ENCODE data around the gene IGFN1.
A peak's percentile ranks its signal among the peaks of the same experiment; 100 is the strongest.

IGFN1 gene

DNA sequence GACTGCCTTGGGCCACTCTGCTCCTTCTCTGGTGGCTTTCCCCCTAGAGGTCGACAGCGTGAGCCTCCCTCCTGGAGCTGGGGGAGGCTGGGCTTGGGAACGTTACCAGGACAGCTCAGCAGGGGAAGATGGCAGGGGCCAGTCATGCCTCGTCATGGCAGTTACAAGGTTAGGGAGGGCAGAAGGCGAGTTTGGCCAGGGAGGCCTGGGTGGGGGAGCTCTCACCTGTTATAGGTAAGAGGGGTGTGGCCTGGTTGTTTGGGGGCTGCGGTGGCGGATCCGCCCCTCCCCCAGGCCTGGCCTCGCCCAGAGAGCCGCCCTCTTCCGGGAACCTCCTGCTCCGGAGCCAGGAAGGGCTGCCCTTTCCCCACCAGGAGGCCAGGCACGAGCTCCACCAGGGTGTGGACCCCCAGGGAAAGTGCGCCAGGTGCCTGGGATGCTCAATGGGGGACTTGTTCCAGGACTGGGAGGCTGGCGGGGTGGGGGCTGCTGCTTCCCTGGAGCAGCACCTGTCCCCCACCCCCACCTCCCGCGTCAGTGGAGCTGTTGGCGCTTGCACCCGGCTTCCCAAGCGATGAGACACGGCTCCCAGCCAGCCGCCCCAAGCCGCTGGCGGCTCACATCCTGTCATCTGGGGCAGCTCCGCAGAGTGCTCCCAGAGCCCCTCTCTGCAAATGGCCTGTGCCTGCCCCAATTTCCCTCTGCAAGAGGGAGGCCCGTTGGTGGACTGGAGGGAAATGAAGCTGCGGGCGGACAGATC, 69.0 kb downstream of the IGFN1 start:
- Histone ChIP-seq H3K27me3 (ENCODE audit: control insufficient read depth, insufficient read depth, low read length) (peaks cover 20% of the 10 kb centered on the region), H3K4me3 (ENCODE audit: low read depth, low read length) (peak overlapping the region; percentile 61), H3K9me3 (ENCODE audit: control insufficient read depth, insufficient read depth, low read depth, low read length) (peaks cover 3% of the 10 kb centered on the region; the same call in 1 of the 2 replicates), H3K4me1 (ENCODE audit: control insufficient read depth, insufficient read depth, low read length) (peaks cover 14% of the 10 kb centered on the region), H3K36me3 (ENCODE audit: control insufficient read depth, insufficient read depth, low read length) (no peaks in the 10 kb centered on the region), H3K9ac (ENCODE audit: low read length) (peak overlapping the region; percentile 1), H3K27ac (ENCODE audit: low read depth, low read length) (no peak overlapping the region)

DNA sequence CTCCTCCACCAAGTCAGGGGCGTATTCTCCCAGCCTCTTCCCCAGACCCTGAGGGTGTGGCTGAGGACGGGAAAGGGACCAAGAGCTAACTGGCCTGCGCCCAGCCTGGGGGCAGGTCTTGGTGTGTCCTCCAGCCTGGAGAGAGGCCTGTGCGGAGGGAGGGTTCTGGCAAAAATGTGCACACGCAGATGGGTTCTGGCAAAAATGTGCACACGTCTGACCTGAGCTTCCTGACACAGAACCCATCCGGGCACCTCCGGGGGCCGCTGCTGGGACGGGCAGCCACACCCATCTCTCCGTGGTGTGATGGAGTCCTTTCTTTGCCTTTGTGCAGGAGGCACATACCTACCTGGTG, 69.6 kb downstream of the IGFN1 start:
- H3K9me3 ChIP-seq (ENCODE audit: control insufficient read depth, insufficient read depth, low read depth, low read length): peaks cover 3% of the 10 kb centered on the region; the same call in 1 of the 2 replicates
- no peak overlapping the region for H3K9ac ChIP-seq (ENCODE audit: low read length)
- H3K36me3 ChIP-seq (ENCODE audit: control insufficient read depth, insufficient read depth, low read length): no peaks in the 10 kb centered on the region
- H3K27ac ChIP-seq (ENCODE audit: low read depth, low read length): no peak overlapping the region
- peaks cover 14% of the 10 kb centered on the region for H3K4me1 ChIP-seq (ENCODE audit: control insufficient read depth, insufficient read depth, low read length)
- peaks cover 20% of the 10 kb centered on the region for H3K27me3 ChIP-seq (ENCODE audit: control insufficient read depth, insufficient read depth, low read length)
- peak overlapping the region; percentile 61 for H3K4me3 ChIP-seq (ENCODE audit: low read depth, low read length)

DNA sequence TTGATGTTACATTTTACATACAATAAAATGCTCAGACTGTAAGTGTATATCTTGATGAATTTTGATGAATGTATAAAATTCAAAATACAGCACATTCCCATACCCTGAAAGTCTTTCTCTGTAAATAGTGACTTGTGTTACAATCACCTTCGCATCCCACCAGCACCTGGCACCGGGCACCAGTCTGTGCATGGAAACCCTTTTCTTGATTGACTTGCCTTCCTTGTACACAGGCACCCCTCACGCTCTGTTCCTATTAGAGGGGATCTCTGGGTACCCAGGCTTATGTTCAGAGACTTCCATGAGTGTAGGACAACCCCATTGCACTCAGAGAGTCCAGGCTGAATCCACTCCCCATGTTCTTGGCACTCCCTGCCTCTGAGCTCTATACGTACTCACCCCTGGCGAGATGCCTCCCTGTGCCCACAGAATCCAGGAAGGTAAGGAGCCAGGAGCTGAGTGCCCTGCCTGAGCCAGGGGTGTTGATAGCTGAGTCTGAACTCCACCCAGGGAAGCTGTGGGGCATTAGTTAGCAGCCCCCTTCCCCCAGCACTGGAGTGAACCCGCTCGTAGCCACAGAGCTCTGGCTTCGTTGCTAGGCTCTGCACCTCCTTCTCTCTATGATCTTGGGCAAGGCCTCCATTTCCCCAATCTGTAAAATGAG, 70.2 kb downstream of the IGFN1 start:
- peaks cover 3% of the 10 kb centered on the region; the same call in 1 of the 2 replicates for H3K9me3 ChIP-seq (ENCODE audit: control insufficient read depth, insufficient read depth, low read depth, low read length)
- H3K9ac ChIP-seq (ENCODE audit: low read length): no peak overlapping the region
- H3K27me3 ChIP-seq (ENCODE audit: control insufficient read depth, insufficient read depth, low read length): peaks cover 20% of the 10 kb centered on the region
- no peak overlapping the region for H3K4me3 ChIP-seq (ENCODE audit: low read depth, low read length)
- H3K4me1 ChIP-seq (ENCODE audit: control insufficient read depth, insufficient read depth, low read length): peaks cover 14% of the 10 kb centered on the region
- H3K36me3 ChIP-seq (ENCODE audit: control insufficient read depth, insufficient read depth, low read length): no peaks in the 10 kb centered on the region
- no peak overlapping the region for H3K27ac ChIP-seq (ENCODE audit: low read depth, low read length)

DNA sequence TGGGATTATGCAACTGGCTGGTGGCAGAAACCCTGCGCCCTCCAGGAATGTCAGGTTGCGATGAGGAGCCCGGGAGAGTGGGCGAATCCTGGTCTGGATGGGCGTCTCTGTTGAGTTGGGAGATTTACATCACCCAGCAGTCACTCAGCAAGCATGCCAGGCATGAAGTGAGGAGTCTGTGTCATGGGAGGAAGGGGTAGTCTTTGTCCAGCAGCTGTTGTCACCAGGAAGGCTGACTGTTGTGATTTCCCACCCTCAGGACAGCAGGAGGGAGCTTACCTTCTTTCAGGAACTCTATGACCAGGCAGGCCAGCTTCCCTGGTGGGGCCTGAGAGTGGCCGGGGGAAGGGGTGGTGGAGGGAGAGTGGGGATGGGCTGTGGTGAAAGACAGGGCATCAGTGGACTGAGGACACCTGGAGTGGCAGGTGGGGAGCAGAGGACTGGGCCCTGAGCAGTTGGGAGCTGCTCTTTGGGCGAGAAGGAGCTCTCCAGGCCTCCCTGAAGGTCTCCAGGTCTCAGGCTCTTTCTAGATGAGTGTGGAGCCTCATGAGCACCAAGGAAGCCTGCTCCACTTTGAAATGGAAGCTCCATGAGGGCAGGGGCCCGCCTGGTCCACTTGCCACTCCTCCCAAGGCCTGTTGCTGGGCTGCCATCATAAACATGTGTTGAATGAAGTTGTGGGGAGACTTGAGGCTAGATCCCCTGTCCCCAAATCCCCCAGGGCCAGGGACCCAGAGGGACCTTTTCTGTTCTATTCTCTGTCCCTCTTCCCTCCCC, 71.3 kb downstream of the IGFN1 start:
- no peak overlapping the region for H3K27ac ChIP-seq (ENCODE audit: low read depth, low read length)

DNA sequence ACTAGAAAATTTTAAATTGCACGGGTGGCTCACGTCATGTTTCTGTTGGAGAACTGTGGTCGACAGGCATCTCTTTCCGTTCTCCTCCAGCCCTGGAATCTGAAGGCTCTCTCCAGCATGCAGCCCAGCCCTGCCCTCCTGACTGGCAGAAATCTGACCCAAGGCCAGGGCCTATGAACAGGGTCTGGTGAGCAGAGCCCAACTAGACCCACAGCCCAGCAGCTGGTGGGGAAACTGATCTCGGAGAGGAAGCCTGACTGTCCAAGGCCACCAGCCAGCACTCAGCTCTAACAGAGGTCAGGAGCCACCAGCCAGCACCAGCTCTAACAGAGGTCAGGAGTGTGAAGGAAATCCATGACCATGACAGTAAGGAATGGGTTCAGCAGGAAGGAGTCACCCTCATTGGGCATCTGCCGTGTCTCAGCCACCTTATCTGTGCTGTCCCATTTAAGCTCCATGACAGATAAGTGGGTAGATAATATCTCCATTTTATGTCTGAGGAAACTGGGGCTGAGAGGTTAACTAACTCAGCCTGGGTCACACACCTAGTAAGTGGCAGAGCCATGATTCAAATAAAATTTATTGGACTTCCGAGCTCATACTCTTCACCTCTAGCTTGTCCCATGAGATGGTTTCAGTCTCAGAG, 72.5 kb downstream of the IGFN1 start:
- H3K36me3 ChIP-seq (ENCODE audit: control insufficient read depth, insufficient read depth, low read length): no peaks in the 10 kb centered on the region
- H3K27ac ChIP-seq (ENCODE audit: low read depth, low read length): no peak overlapping the region
- H3K4me3 ChIP-seq (ENCODE audit: low read depth, low read length): no peak overlapping the region
- peaks cover 14% of the 10 kb centered on the region for H3K4me1 ChIP-seq (ENCODE audit: control insufficient read depth, insufficient read depth, low read length)
- H3K9me3 ChIP-seq (ENCODE audit: control insufficient read depth, insufficient read depth, low read depth, low read length): no peaks in the 10 kb centered on the region; the same call in 1 of the 2 replicates
- H3K27me3 ChIP-seq (ENCODE audit: control insufficient read depth, insufficient read depth, low read length): peaks cover 20% of the 10 kb centered on the region
- no peak overlapping the region for H3K9ac ChIP-seq (ENCODE audit: low read length)

More for the DNA sequence above, 71.3 kb downstream of the IGFN1 start:
- H3K9ac ChIP-seq (ENCODE audit: low read length): no peak overlapping the region
- H3K4me1 ChIP-seq (ENCODE audit: control insufficient read depth, insufficient read depth, low read length): peaks cover 14% of the 10 kb centered on the region
- peaks cover 3% of the 10 kb centered on the region; the same call in 1 of the 2 replicates for H3K9me3 ChIP-seq (ENCODE audit: control insufficient read depth, insufficient read depth, low read depth, low read length)
- H3K27me3 ChIP-seq (ENCODE audit: control insufficient read depth, insufficient read depth, low read length): peaks cover 20% of the 10 kb centered on the region
- H3K4me3 ChIP-seq (ENCODE audit: low read depth, low read length): no peak overlapping the region
- no peaks in the 10 kb centered on the region for H3K36me3 ChIP-seq (ENCODE audit: control insufficient read depth, insufficient read depth, low read length)

DNA sequence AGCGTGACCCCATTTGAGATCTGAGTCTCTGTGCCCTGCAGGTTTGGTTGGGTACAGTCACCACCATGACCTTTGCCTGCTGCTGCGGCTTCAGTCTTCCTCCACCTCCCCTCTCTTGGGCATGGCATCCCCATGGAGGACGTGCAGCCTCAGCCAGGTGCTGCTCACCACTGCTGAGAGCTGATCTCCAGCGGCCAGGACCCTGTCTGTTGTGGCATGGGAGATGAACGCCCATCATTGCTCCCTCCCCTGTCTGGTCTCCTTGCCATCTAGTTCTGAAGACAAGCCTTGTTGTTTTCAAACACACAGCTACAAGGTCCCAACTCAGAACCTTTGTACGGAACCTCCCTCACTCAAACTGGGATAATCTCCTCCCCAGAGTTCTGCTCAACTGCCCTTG, 73.4 kb downstream of the IGFN1 start:
- Histone ChIP-seq H3K9ac (ENCODE audit: low read length) (no peak overlapping the region), H3K27ac (ENCODE audit: low read depth, low read length) (no peak overlapping the region), H3K27me3 (ENCODE audit: control insufficient read depth, insufficient read depth, low read length) (peaks cover 20% of the 10 kb centered on the region), H3K36me3 (ENCODE audit: control insufficient read depth, insufficient read depth, low read length) (no peaks in the 10 kb centered on the region), H3K4me3 (ENCODE audit: low read depth, low read length) (no peak overlapping the region), H3K4me1 (ENCODE audit: control insufficient read depth, insufficient read depth, low read length) (peaks cover 12% of the 10 kb centered on the region), H3K9me3 (ENCODE audit: control insufficient read depth, insufficient read depth, low read depth, low read length) (no peaks in the 10 kb centered on the region)

DNA sequence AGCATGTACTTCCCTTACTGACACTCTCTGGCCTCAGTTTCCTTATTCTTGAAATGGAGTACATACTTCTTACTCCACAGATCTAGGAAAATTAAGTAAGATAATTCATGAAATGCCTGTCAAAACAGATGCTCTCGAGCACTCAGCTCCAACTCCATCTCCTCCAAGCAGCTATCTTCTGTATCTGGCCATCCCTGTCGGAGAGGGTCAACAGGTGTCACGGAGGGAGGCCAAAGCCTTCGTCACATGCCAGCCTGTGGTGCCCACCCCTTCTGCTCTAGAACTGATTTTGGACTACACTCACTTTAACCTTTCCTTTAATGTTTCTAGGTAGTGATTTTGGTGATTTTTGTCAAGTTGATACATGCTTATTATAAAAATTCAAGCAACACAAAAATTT, 73.9 kb downstream of the IGFN1 start:
- no peak overlapping the region for H3K27ac ChIP-seq (ENCODE audit: low read depth, low read length)
- peaks cover 20% of the 10 kb centered on the region for H3K27me3 ChIP-seq (ENCODE audit: control insufficient read depth, insufficient read depth, low read length)

DNA sequence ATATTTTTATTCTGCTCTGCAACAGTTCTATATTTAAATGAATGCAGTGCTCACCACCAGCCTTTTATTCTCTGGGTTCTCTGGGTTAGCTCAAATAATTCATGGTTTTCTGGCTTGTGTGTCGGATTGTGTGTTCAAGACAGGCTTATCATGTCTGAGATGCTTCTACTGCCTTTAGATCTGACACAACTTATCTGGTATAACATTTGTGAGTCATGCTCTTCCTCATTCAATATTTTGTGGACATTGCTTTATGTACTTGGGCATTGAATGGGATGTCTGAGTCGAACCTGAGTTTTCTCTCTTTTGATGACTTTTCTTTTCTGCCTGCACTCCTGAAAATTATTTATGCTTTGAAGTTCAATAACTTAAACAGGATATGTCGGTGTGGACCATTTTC, 75.1 kb downstream of the IGFN1 start:
- H3K27me3 ChIP-seq (ENCODE audit: control insufficient read depth, insufficient read depth, low read length): peaks cover 11% of the 10 kb centered on the region
- H3K36me3 ChIP-seq (ENCODE audit: control insufficient read depth, insufficient read depth, low read length): no peaks in the 10 kb centered on the region
- H3K4me1 ChIP-seq (ENCODE audit: control insufficient read depth, insufficient read depth, low read length): no peaks in the 10 kb centered on the region; the same call in 1 of the 2 replicates
- H3K4me3 ChIP-seq (ENCODE audit: low read depth, low read length): no peak overlapping the region
- no peak overlapping the region for H3K27ac ChIP-seq (ENCODE audit: low read depth, low read length)
- no peaks in the 10 kb centered on the region for H3K9me3 ChIP-seq (ENCODE audit: control insufficient read depth, insufficient read depth, low read depth, low read length)
- no peak overlapping the region for H3K9ac ChIP-seq (ENCODE audit: low read length)

More for the DNA sequence above, 73.9 kb downstream of the IGFN1 start:
- Histone ChIP-seq H3K9ac (ENCODE audit: low read length) (no peak overlapping the region), H3K4me1 (ENCODE audit: control insufficient read depth, insufficient read depth, low read length) (peaks cover 8% of the 10 kb centered on the region), H3K36me3 (ENCODE audit: control insufficient read depth, insufficient read depth, low read length) (no peaks in the 10 kb centered on the region), H3K4me3 (ENCODE audit: low read depth, low read length) (no peak overlapping the region), H3K9me3 (ENCODE audit: control insufficient read depth, insufficient read depth, low read depth, low read length) (no peaks in the 10 kb centered on the region)

DNA sequence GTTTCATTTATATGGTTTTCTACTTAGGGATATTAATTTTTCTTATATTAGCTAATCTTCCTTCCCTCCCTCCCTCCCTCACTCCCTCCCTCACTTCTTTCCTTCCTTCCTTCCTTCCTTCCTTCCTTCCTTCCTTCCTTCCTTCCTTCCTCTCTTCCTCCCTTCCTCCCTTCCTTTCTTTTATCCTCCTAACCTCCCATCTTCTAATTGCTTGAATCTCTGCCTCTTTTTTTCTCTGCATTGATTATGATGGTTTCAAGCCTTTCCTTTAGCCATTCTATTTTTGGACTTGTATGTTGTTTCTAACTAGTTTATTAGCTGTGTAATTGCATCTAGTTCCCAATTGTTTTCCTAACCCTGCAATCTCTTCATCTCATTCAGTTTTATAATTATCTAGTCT, 75.7 kb downstream of the IGFN1 start:
- no peak overlapping the region for H3K4me3 ChIP-seq (ENCODE audit: low read depth, low read length)
- no peak overlapping the region for H3K27ac ChIP-seq (ENCODE audit: low read depth, low read length)
- no peaks in the 10 kb centered on the region; the same call in 1 of the 2 replicates for H3K4me1 ChIP-seq (ENCODE audit: control insufficient read depth, insufficient read depth, low read length)
- H3K27me3 ChIP-seq (ENCODE audit: control insufficient read depth, insufficient read depth, low read length): peaks cover 6% of the 10 kb centered on the region; the same call in 1 of the 2 replicates
- no peak overlapping the region for H3K9ac ChIP-seq (ENCODE audit: low read length)
- H3K9me3 ChIP-seq (ENCODE audit: control insufficient read depth, insufficient read depth, low read depth, low read length): no peaks in the 10 kb centered on the region
- H3K36me3 ChIP-seq (ENCODE audit: control insufficient read depth, insufficient read depth, low read length): no peaks in the 10 kb centered on the region

DNA sequence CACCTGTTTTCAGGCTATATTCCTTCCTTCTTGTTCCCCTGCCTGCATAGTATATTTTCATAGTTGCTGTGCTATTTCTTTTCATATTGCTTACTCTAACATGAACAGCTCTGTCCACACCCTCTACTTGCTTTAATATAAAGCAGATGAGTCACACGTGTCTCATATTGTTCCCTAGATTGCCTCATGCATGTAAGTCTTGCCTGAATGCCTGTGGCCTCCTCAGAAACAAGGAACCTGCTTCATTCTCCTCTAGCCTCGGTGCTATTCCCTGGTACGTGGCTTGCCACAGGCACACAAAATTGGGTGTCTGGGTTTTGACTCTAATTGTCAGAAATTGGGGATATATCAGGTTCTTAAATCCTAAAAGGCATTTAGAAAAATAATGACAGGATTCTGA, 76.2 kb downstream of the IGFN1 start:
- Histone ChIP-seq H3K4me1 (ENCODE audit: control insufficient read depth, insufficient read depth, low read length) (no peaks in the 10 kb centered on the region; the same call in 1 of the 2 replicates), H3K9me3 (ENCODE audit: control insufficient read depth, insufficient read depth, low read depth, low read length) (no peaks in the 10 kb centered on the region), H3K36me3 (ENCODE audit: control insufficient read depth, insufficient read depth, low read length) (no peaks in the 10 kb centered on the region), H3K9ac (ENCODE audit: low read length) (no peak overlapping the region), H3K27me3 (ENCODE audit: control insufficient read depth, insufficient read depth, low read length) (peaks cover under 1% of the 10 kb centered on the region; the same call in 1 of the 2 replicates), H3K4me3 (ENCODE audit: low read depth, low read length) (no peak overlapping the region), H3K27ac (ENCODE audit: low read depth, low read length) (no peak overlapping the region)

Data from HUES6 (cell line).